VCaP (cell line): ENCODE results near the gene PGS1.

Source experiments
- H3K27ac ChIP-seq: fragments of 450-650 bp; 2 replicates; pipeline ENCODE4 v1.5.1; 2017
- TF ChIP-seq, protein P1 (sequence below): fragments of 450-650 bp; conservative IDR thresholded peaks from 2 replicates; pipeline ENCODE4 v1.5.1; 2017; ENCODE audit warnings: mild to moderate bottlenecking, moderate library complexity

Gene PGS1

DNA sequence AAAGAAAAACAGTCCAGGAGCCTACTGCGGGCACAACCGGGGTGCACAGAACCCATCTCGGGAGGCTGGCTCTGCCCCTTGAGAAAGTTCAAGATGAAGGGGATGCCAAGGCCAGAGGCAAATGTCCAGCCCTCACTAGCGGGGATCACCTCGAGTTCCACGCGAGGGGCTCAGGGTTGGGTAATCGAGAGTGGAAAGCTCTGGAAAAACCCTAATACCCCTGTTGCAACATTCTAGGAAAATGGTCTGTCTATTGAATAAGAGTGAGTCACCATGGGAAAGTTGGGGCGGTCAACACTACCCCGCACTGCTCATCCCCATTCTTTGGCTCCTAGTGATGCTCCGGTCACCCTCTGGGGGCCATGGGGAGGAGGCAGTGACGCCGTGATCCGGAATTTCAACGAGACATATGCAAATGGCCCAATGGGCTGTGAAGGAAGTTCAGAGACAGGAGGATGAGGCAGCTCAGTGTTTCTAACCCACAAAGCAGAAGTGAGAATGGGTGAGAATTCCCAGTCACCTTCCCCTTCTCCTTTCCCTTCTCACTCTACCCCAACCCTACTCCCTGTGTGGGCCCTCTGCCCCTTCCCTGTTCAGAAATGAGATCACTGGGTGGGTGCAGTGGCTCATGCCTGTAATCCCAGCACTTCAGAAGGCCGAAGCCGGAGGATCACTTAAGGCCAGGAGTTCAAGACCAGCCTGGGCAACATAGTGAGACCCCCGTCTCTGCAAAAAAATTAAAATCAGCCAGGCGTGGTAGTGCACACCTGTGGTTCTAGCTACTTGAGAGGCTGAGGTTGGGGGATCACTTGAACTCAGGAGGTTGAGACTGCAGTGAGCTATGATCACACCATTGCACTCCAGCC, 41.0 kb upstream of the PGS1 start:
- no peak overlapping the region for H3K27ac ChIP-seq

GRCh38 chr17:78338486-78339259, 39.8 kb upstream of the PGS1 start:
- no peak overlapping the region for H3K27ac ChIP-seq
- TF ChIP-seq, protein P1, sequence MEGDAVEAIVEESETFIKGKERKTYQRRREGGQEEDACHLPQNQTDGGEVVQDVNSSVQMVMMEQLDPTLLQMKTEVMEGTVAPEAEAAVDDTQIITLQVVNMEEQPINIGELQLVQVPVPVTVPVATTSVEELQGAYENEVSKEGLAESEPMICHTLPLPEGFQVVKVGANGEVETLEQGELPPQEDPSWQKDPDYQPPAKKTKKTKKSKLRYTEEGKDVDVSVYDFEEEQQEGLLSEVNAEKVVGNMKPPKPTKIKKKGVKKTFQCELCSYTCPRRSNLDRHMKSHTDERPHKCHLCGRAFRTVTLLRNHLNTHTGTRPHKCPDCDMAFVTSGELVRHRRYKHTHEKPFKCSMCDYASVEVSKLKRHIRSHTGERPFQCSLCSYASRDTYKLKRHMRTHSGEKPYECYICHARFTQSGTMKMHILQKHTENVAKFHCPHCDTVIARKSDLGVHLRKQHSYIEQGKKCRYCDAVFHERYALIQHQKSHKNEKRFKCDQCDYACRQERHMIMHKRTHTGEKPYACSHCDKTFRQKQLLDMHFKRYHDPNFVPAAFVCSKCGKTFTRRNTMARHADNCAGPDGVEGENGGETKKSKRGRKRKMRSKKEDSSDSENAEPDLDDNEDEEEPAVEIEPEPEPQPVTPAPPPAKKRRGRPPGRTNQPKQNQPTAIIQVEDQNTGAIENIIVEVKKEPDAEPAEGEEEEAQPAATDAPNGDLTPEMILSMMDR, result no peak

More for the DNA sequence above, 41.0 kb upstream of the PGS1 start:
- TF ChIP-seq, protein P1, result no peak

DNA sequence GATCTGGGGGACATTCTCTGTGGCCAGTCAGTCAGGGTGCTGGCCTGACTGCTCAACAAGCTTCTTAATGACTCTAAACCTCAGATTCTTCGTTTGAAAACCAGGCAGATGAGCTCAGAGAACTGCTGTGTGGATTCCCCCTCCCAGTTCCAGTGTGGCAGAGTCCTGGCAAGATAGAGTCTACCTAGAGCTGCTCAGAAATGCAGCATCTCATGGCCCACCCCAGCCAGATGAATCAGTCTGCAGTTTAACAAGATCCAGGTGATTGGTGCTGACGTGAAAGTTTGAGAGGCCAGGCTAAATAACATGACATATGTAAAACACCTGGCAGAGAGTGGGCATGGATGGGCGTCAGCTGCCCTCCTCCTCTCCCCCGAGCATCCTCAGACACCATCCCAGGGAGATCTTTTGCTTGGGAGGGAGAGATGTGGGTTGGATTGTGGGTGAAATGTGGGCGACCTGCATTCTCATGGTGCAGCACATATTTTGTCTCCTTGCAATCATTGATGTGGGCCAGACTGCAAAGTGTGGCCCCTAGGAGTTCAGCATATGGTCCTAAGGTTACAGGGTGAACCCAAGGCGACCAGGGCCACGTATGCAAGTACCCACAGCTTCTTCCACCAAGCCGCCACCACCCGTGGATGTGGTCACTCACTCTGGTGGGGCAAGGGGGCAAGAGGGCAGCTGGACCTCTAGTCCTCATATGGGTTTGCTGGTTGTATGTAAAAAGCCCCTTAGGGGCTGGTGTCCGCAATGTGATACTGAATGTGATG, 38.1 kb upstream of the PGS1 start:
- TF ChIP-seq, protein P1, result no peak
- no peak overlapping the region for H3K27ac ChIP-seq

DNA sequence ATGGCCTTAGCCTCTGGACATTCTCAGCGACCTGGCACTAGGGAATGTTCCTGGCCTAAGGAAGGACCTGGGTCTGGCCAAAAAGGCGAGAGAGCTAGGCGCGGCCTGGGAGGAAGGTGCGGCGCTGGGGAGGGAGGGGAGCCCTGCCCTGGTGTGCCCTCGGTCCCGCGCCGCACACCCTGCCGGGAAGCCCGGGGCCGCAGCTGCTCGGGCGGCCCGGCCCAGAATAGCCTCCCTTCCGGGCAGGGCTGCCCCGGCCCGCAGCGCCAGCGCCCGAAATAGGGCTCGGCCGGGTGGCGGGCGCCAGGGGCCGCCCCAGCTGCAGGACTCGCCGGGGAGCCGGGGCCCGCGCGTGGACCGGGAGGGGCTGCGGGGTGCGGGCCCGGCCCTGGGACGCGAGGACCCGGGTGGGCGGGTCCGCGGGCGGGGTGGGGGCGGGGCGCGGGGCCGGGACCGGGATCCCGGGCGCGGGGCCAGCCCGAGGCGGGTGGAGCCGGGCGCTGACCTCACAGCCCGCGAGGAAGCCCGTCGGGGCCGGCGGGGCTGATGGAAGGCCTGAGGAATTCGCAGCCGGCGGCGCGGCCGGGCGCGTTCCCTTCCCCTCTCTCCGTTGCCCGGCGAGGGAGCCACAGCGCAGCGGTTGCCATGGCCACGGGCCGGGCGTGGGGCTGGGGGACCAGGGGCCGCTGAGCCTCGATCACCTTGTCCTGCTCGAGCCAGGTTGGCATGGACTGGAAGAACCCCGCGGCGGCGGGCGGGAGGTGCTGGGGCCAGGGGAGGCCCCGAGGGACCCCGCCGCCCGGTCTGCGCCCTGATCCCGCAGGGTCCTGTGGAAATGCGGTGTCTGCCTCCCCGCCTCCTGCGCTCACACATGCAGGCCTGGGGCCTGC, 36.6 kb upstream of the PGS1 start:
- TF ChIP-seq, protein P1, result 0 out of 2 replicates have a peak, but pooled peaks have one; percentile 8
- peak overlapping the region; percentile 80 for H3K27ac ChIP-seq

DNA sequence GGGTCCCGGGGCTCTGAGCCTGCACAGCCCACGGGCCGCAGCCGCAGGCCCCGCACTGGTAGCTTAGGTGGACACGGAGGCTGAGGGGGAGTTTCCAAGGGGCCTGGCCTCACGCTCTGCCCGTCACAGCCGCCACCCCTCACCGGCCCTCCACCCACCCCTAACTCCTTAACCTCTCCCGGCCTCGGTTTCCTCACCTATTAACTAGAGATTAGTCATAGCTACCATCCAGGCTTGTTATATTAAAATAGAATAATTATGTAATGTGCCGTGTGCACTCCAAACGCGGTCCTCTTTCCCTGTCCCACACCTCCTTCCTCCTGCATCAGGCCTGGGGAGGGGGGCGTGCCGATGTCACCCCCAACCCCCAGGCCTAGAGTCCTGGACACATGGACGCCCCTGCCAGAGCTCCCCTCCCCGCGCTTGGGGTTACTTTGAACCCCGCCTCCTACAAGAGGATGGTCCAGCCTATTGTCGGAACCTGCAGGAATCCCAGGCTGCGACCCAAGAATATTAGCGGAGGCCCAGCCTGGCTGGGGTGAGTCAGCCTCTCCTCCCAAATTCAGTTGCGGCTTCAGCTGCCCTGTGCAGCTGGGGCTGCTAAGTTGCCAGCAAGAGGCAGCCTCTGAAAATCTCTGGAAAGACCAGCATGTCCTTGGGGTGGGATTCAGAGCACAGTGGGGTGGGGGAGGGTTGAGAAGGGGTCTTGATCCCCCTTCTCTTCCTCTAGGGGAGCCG, 35.8 kb upstream of the PGS1 start:
- TF ChIP-seq, protein P1, result no peak
- peak overlapping the region; percentile 80; the same call in 1 of the 2 replicates for H3K27ac ChIP-seq

DNA sequence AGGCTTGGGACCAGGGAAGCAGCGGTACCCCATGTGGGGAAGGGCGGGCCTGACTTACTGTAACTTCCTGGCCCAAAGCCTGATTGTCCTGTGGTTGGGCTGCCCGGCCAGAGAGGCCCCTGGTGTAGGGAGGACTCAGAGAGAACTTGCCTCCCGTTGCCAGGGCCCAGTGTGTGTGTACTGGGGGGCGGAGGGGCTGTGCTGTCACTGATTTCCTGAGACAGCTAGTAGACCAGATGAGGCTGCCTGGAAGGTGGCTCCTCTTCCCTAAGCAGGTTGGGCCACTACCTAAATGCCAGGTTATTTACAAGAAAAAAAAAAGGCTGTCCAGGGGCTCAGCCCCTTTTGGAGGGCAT, 35.3 kb upstream of the PGS1 start:
- TF ChIP-seq, protein P1, result no peak
- no peak overlapping the region for H3K27ac ChIP-seq
